Measurements from ENCODE around the gene RAB8A.
A peak's percentile ranks its signal among the peaks of the same experiment; 100 is the strongest.

RAB8A gene

DNA sequence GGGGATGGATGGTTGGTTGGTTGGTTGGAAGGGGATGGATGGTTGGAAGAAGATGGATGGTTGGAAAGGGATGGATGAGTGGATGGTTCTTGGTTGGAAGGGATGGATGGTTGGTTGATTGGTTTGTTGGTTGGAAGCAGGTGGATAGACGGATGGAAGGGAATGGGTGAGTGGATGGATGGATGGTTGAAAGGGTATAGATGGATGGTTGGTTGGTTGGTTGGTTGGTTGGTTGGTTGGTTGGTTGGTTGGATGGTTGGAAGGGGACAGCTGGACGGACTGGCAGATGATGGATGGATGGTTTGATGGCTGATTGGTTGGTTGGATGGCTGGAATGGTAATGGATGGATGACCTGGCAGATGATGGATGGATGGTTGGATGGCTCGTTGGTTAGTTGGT is 20.0 kb downstream of the RAB8A start:
- Mint-ChIP-seq H3K27ac (peak overlapping the region; percentile 12), H3K4me3 (no peak overlapping the region), H3K4me1 (ENCODE audit: low read depth) (peaks cover 5% of the 10 kb centered on the region), H3K27me3 (ENCODE audit: low read depth) (no peaks in the 10 kb centered on the region), H3K9me3 (peaks cover 5% of the 10 kb centered on the region), H3K36me3 (ENCODE audit: low read depth) (peaks cover 73% of the 10 kb centered on the region)
- no peak for DNase-seq (ENCODE audit: low spot score)

DNA sequence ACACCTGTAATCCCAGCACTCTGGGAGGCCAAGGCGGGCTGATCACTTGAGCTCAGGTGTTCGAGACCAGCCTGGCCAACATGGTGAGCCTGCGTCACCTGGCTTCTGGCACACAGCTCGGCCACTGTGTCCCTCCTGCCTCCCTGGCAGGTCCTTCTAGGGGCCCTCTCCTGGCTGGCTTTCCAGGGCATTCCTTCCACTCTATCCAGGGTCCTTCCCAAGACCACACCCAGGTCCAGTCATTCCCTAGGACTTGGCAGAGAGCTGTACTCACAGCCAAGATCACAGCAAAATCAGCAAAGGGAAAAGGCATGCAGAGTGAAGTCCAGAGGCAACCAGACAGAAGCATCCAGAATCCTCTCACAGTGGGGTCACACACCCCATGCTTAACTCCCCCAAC is 22.1 kb downstream of the RAB8A start:
- Mint-ChIP-seq H3K4me3 (no peak overlapping the region), H3K9me3 (peaks cover 5% of the 10 kb centered on the region), H3K27ac (no peak overlapping the region), H3K4me1 (ENCODE audit: low read depth) (peaks cover 11% of the 10 kb centered on the region), H3K36me3 (ENCODE audit: low read depth) (peaks cover 55% of the 10 kb centered on the region), H3K27me3 (ENCODE audit: low read depth) (no peaks in the 10 kb centered on the region)
- no peak for DNase-seq (ENCODE audit: low spot score)

DNA sequence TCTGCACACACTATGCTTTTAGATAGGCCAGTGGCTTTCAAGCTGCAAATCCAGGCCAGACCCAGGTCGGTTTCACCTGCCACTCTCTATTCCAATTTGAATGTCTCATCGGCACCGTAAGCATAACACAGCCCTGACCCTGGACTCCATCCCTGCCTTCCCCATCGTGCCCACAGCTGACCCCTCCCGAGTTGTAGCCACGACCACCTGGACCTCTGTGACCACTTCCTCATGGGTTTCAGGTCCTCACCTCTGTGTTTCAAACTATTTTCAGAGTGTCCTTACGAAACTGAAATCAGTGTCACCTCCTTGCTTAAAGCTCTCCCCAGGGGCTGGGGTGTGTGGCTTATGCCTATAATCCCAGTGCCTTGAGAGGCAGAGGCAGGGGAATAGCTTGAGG is 22.8 kb downstream of the RAB8A start:
- H3K4me1 Mint-ChIP-seq (ENCODE audit: low read depth), result peaks cover 17% of the 10 kb centered on the region
- no peaks in the 10 kb centered on the region for H3K27me3 Mint-ChIP-seq (ENCODE audit: low read depth)
- no peak overlapping the region for H3K4me3 Mint-ChIP-seq
- no peak for DNase-seq (ENCODE audit: low spot score)
- H3K36me3 Mint-ChIP-seq (ENCODE audit: low read depth), result peaks cover 51% of the 10 kb centered on the region
- peaks cover 5% of the 10 kb centered on the region for H3K9me3 Mint-ChIP-seq
- no peak overlapping the region for H3K27ac Mint-ChIP-seq

DNA sequence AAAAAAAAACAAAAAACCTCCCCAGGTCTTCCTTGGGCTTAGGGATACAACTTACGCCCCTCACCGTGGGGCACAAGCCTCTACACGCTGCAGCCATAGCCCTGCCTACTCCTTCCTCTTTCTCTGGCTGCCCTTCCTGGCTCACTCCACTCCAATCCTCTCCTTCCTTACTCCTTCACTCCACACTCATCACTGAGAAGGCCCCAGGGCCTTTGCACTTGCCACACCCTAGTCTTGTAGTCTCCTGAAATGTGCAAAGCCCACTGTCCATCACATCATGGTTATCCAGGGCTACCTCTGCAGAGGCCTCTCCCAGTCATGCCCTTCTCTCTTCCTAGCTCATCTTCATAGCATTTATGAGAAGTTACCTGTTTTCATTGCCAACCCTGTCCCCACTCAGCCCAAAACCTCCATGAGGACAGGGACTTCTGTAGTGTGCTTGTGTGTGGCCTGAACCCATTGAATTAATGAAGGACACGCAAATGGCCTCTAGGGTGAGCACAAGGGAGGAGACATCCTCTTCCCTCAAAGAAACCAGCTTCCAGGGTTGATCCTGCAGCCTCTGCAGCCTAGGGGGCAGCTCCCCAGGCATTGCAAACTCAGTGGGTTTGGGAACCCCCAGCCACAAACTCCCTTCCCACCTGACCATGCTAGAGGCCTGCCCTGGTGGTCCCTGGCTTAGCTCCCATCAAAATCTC is 23.9 kb downstream of the RAB8A start:
- no peaks in the 10 kb centered on the region for H3K27me3 Mint-ChIP-seq (ENCODE audit: low read depth)
- no peak overlapping the region for H3K4me3 Mint-ChIP-seq
- H3K36me3 Mint-ChIP-seq (ENCODE audit: low read depth), result peaks cover 43% of the 10 kb centered on the region
- peaks cover 5% of the 10 kb centered on the region for H3K9me3 Mint-ChIP-seq
- H3K27ac Mint-ChIP-seq, result peak overlapping the region; percentile 34
- DNase-seq (ENCODE audit: low spot score), result no peak
- H3K4me1 Mint-ChIP-seq (ENCODE audit: low read depth), result peaks cover 23% of the 10 kb centered on the region

DNA sequence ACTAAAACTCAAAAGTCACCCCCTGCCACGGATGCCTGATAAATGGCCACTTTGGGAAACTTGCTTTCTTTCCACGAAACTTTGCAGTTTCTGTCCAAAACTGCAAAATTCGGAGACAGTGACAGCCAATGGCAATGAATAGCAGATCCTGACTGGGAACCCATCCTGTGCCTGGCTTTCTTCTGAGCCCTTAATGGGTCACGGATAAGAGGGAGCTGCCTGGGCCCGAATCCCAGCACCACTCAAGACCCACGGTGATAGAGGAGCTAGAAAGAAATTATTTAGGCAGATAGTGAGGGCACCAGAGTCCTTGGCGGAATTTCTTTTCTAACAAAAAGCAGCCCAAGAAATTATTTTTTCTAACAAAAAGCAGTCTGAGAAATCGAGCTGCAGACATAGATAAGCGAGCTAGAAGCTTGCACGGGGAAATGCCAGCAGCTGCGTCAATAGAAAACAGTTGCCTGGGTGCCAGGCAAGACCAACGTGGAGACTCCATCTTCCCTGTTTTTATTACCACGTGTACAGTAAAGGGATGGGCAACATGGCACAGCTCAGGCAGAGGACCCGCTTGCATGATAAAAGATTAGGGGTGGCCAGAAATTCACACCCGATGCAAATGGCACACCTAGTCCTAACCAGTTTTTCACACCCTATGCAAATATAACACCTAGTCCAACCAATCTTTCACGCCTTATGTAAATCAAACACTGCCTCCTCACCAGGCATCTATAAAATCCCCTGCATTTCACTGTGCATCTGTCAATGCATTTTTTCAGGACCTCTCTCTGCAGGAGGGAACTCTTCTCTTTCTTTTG is 24.7 kb downstream of the RAB8A start:
- Mint-ChIP-seq H3K27ac (no peak overlapping the region), H3K36me3 (ENCODE audit: low read depth) (peaks cover 36% of the 10 kb centered on the region), H3K9me3 (peaks cover 1% of the 10 kb centered on the region), H3K27me3 (ENCODE audit: low read depth) (no peaks in the 10 kb centered on the region), H3K4me3 (no peak overlapping the region), H3K4me1 (ENCODE audit: low read depth) (peaks cover 30% of the 10 kb centered on the region)
- DNase-seq (ENCODE audit: low spot score), result no peak

DNA sequence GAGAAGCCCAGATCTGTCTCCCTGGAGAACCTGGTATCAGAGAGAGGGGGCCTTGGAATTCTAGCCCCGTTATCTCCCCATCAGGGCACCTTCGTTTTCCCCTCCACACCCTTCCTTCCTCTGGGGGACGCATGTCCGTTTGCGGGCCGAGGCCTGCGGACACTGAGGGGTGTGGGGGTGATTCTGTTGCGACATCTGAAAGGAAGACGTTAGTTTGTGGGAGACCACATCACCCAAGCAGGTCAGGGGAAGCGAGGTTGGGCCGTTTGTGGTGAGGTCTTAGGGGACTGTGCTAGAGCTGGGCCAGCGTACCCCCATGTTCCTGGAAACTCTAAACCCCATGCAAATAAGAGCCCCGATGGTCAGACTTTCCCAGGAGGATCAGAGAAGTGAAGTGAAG is 28.1 kb downstream of the RAB8A start:
- H3K9me3 Mint-ChIP-seq, result no peaks in the 10 kb centered on the region
- peak overlapping the region; percentile 85 for H3K27ac Mint-ChIP-seq
- DNase-seq (ENCODE audit: low spot score), result no peak
- peak overlapping the region; percentile 60 for H3K4me3 Mint-ChIP-seq
- H3K27me3 Mint-ChIP-seq (ENCODE audit: low read depth), result no peaks in the 10 kb centered on the region
- H3K4me1 Mint-ChIP-seq (ENCODE audit: low read depth), result peaks cover 48% of the 10 kb centered on the region
- peaks cover 13% of the 10 kb centered on the region for H3K36me3 Mint-ChIP-seq (ENCODE audit: low read depth)

DNA sequence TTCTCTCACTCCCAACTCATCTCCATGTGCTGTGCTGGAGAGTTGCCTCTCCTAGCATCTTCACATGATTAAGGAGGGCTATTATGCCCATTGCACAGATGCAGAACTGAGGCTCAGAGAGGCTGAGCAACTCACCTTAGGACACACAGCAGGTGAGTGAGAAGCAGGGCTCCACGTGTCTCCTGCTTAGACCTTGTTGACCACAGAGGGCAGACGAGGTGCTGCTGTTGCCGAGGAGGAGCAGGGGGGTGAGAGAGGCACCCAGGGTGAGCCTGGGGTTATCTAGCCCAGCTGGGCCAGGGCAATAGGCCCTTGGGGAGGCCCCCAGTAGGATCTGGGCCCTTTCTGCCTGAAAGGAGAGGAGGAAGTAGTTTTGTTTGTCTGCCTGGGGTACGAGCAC is 29.4 kb downstream of the RAB8A start:
- no peak for DNase-seq (ENCODE audit: low spot score)
- Mint-ChIP-seq H3K27ac (peak overlapping the region; percentile 79), H3K4me3 (no peak overlapping the region), H3K36me3 (ENCODE audit: low read depth) (peaks cover 16% of the 10 kb centered on the region), H3K9me3 (no peaks in the 10 kb centered on the region), H3K4me1 (ENCODE audit: low read depth) (peaks cover 49% of the 10 kb centered on the region), H3K27me3 (ENCODE audit: low read depth) (no peaks in the 10 kb centered on the region)

DNA sequence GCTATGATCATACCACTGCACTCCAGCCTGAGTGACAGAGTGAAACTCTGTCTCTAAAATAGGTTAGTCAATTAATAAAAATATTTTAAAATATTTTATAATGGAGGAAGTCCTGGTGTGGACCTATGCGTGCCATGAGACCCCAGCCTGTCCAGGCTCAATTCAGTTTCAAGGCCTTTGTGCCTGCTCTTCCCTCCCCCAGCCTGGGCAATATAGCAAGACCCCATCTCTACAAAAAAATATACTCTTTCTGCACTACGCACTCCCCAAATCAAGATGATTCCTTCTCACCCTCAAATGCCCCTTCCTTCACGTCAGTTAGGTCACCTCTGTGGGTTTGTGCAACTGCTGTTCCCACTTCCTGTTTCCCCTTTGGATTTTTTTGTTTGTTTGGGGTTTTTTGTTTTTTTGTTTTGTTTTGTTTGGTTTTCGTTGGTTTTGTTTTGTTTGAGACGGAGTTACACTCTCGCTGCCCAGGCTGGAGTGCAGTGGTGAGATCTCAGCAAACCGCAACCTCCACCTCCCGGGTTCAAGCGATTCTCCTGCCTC is 30.4 kb downstream of the RAB8A start:
- DNase-seq (ENCODE audit: low spot score), result no peak
- H3K4me1 Mint-ChIP-seq (ENCODE audit: low read depth), result peaks cover 49% of the 10 kb centered on the region
- peak overlapping the region; percentile 0 for H3K4me3 Mint-ChIP-seq
- H3K27ac Mint-ChIP-seq, result peak overlapping the region; percentile 67
- no peaks in the 10 kb centered on the region for H3K27me3 Mint-ChIP-seq (ENCODE audit: low read depth)
- peaks cover 21% of the 10 kb centered on the region for H3K36me3 Mint-ChIP-seq (ENCODE audit: low read depth)
- no peaks in the 10 kb centered on the region for H3K9me3 Mint-ChIP-seq

DNA sequence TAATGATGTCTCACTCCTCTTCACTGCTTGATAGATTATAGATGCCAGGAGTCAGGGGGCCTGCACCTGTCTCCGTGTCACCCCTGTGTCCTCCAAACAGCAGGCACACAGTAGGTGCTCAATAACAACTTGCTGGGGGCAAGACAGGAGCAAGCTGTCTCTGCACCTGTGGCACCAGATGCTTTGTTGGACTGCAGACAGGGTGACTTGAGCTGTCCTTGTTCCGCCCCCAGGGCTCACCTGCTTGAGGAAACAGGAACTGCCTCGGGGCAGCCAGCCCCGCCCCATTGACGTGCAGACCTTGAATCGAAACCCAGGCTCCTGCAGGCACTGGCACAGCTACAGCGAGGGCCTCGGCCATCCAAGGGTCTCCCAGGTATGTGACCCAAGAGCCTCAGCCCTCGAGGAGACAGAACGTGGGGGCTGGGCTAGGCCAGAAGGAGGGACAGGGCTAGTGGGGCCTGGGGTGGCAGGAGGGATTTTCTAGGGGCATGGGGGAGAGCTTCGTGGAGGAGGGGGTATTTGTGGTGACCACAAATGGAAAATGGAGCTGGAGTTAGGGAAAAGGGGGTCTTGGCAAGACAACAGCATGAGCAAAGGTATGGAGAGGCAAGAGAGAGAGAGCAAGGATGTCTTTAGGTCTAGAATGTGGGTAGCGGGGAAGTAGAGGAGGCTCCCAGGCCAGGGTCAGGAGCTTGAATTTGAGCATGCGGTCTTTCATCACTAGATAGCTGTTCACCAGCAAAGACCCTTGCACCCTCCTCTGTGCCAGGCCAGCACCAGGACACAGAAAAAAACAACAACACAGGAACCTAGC is 31.9 kb downstream of the RAB8A start, which contains the start of gene HSH2D:
TSS of gene HSH2D (plus strand) at position 287 of the 817 bp plus-strand sequence. CDS start 5,066 bp downstream, outside the sequence.
- H3K36me3 Mint-ChIP-seq (ENCODE audit: low read depth), result peaks cover 21% of the 10 kb centered on the region
- DNase-seq (ENCODE audit: low spot score), result peak; percentile 76
- no peaks in the 10 kb centered on the region for H3K9me3 Mint-ChIP-seq
- peak within 1 kb of the TSS; percentile 98 for H3K27ac Mint-ChIP-seq
- peak within 1 kb of the TSS; percentile 97 for H3K4me3 Mint-ChIP-seq
- H3K4me1 Mint-ChIP-seq (ENCODE audit: low read depth), result peaks cover 50% of the 10 kb centered on the region
- no peaks in the 10 kb centered on the region for H3K27me3 Mint-ChIP-seq (ENCODE audit: low read depth)

DNA sequence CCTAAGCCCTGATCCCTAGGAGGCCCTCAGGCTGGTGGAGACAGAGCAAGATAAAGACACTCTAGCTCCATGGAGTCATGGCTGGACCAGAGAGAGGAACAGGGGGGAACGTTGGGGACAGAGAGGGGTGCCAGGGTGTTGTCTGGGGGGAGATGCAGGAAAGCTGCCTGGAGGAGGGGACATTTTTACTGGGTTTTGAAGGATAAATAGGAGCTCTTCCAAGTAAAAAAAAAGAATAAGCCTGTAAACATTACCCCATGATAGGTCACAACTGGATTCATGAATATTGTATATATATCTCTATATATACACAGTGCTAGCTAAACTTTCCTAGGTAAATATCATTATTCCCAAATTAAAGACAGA is 32.5 kb downstream of the RAB8A start:
- peaks cover 52% of the 10 kb centered on the region for H3K4me1 Mint-ChIP-seq (ENCODE audit: low read depth)
- DNase-seq (ENCODE audit: low spot score), result no peak
- no peaks in the 10 kb centered on the region for H3K27me3 Mint-ChIP-seq (ENCODE audit: low read depth)
- peak overlapping the region; percentile 98 for H3K27ac Mint-ChIP-seq
- peaks cover 25% of the 10 kb centered on the region for H3K36me3 Mint-ChIP-seq (ENCODE audit: low read depth)
- no peaks in the 10 kb centered on the region for H3K9me3 Mint-ChIP-seq
- peak overlapping the region; percentile 97 for H3K4me3 Mint-ChIP-seq

DNA sequence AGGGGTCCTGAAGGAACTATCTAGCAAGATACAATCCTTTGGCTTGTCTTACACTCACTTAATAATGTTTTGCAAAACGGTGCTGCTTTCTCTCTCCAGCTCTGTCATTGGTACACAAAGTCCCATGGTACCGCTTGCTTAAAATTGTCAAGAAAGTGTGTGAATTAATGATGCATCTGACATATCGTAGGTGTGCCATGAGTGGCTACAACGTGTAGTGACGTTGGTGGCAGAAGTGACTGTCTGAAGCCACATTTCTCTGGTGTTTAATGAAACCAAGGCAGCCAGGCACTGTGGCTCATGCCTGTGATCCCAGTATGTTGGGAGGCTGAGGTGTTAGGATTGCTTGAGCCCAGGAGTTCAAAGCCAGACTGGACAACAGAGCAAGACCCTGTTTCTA is 34.4 kb downstream of the RAB8A start:
- Mint-ChIP-seq H3K4me1 (ENCODE audit: low read depth) (peaks cover 44% of the 10 kb centered on the region), H3K27me3 (ENCODE audit: low read depth) (no peaks in the 10 kb centered on the region), H3K27ac (peak overlapping the region; percentile 52), H3K9me3 (no peaks in the 10 kb centered on the region), H3K4me3 (peak overlapping the region; percentile 80), H3K36me3 (ENCODE audit: low read depth) (peaks cover 35% of the 10 kb centered on the region)
- DNase-seq (ENCODE audit: low spot score), result no peak

DNA sequence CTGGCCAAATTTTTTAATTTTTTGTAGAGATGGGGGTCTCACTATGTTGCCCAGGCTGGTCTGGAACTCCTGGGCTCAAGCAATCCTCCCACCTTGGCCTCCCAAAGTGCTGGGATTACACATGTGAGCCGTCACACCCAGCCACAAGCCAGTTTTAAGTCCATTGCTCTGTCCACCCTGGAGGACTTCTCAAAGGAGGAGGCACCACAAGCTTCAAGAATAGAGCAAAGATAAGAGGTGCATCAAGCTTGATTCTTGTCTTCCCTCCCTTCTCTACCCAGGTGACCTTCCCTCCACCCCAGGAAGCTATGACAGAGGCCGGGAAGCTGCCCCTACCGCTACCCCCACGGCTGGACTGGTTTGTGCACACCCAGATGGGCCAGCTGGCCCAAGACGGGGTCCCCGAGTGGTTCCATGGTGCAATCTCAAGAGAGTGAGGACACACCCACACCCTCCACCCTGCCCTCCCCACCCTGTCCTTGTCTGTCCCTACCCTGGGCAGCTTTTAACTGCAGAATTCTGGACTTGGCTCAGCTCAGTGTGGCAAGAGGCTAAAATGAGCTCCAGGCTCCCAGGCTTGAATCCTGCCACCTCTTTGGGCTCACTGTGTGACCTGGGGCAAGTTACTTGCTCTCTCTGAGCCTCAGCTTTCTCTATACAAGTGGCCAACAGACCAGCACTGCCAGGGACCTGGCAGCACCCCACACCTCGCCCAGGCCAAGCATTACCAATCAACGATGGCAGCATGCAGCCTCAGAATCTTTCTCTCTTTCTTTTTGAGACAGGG is 36.9 kb downstream of the RAB8A start:
- Mint-ChIP-seq H3K4me1 (ENCODE audit: low read depth) (peaks cover 29% of the 10 kb centered on the region), H3K4me3 (peak overlapping the region; percentile 29), H3K27ac (peak overlapping the region; percentile 74), H3K27me3 (ENCODE audit: low read depth) (no peaks in the 10 kb centered on the region), H3K36me3 (ENCODE audit: low read depth) (peaks cover 53% of the 10 kb centered on the region), H3K9me3 (no peaks in the 10 kb centered on the region)
- no peak for DNase-seq (ENCODE audit: low spot score)

Measured in T-helper 2 cell treated with Interferon-gamma antibody and Interleukin-4, amounts not matched to agents 5 μg/mL and 100 μg/mL, for 36 hours (primary cell).